GM23338 (cell line): ENCODE measurements around the gene SQSTM1. TPM values are rescaled to one million over a fixed set of nuclear protein-coding genes. Genes with fewer than 3 reads are reported as not detected.

Experiments
- ATAC-seq: fragments of 200-7000 bp; cut with Tn5 transposase; 3 replicates; pipeline ENCODE4 v1.9.1; 2020
- DNase-seq: peaks from one replicate; pipeline ENCODE4 v3.0.0-alpha.2; 2015; ENCODE audit warnings: low spot score
- H2AFZ ChIP-seq: fragments of 200-600 bp; sonication (generic); 2 replicates; pipeline ENCODE4 v1.8.0; 2016; ENCODE audit warnings: antibody characterized with exemption, mild to moderate bottlenecking, moderate library complexity
- H3F3A ChIP-seq: fragments of 200-600 bp; sonication (generic); replicated peaks from 2 replicates; pipeline ENCODE4 v1.8.0; 2017; ENCODE audit warnings: antibody characterized with exemption, mixed run types, low read depth
- H3K27ac ChIP-seq: fragments of 200-600 bp; sonication (generic); 2 replicates; pipeline ENCODE4 v1.6.1; 2016; ENCODE audit warnings: low read depth
- H3K27me3 ChIP-seq: fragments of 200-600 bp; sonication (generic); 2 replicates; pipeline ENCODE4 v1.8.0; 2016; ENCODE audit warnings: mild to moderate bottlenecking, mixed run types, moderate library complexity; ENCODE audit not compliant: insufficient read depth
- H3K36me3 ChIP-seq: fragments of 200-600 bp; sonication (generic); 2 replicates; pipeline ENCODE4 v1.8.0; 2016; ENCODE audit warnings: mild to moderate bottlenecking; ENCODE audit not compliant: insufficient read depth
- H3K4me1 ChIP-seq: fragments of 200-600 bp; sonication (generic); 2 replicates; pipeline ENCODE4 v1.8.0; 2016; ENCODE audit warnings: mild to moderate bottlenecking, moderate library complexity; ENCODE audit not compliant: insufficient read depth
- H3K4me2 ChIP-seq: fragments of 200-600 bp; sonication (generic); 2 replicates; pipeline ENCODE4 v1.7.1; 2017; ENCODE audit warnings: mixed run types
- H3K4me3 ChIP-seq: fragments of 200-600 bp; sonication (generic); 2 replicates; pipeline ENCODE4 v1.6.1; 2016; ENCODE audit warnings: mixed run types
- H3K79me2 ChIP-seq: fragments of 200-600 bp; sonication (generic); replicated peaks from 2 replicates; pipeline ENCODE4 v1.8.0; 2017; ENCODE audit warnings: mild to moderate bottlenecking; ENCODE audit not compliant: insufficient read depth
- H3K9me2 ChIP-seq: fragments of 200-600 bp; sonication (generic); 2 replicates; pipeline ENCODE4 v1.8.0; 2017; ENCODE audit not compliant: insufficient read depth
- H4K20me1 ChIP-seq: fragments of 200-600 bp; sonication (generic); replicated peaks from 2 replicates; pipeline ENCODE4 v1.8.0; 2017; ENCODE audit warnings: mild to moderate bottlenecking; ENCODE audit not compliant: insufficient read depth
- H3K27ac Mint-ChIP-seq: 2 replicates; pipeline ENCODE4 v1.8.0; 2020; ENCODE audit warnings: inconsistent platforms, mild to moderate bottlenecking, moderate library complexity, mixed read lengths
- H3K27me3 Mint-ChIP-seq: 3 replicates; pipeline ENCODE4 v1.8.0; 2022; ENCODE audit warnings: low read depth, mild to moderate bottlenecking, moderate library complexity, mixed read lengths, inconsistent platforms; ENCODE audit not compliant: insufficient read depth, poor library complexity
- H3K36me3 Mint-ChIP-seq: 3 replicates; pipeline ENCODE4 v1.8.0; 2021; ENCODE audit warnings: low read depth, mild to moderate bottlenecking, inconsistent platforms, moderate library complexity, mixed read lengths
- H3K4me1 Mint-ChIP-seq: 3 replicates; pipeline ENCODE4 v1.8.0; 2020; ENCODE audit warnings: mild to moderate bottlenecking, inconsistent platforms, mixed read lengths
- H3K4me3 Mint-ChIP-seq: 3 replicates; pipeline ENCODE4 v1.8.0; 2021; ENCODE audit warnings: moderate library complexity, mild to moderate bottlenecking, inconsistent platforms, mixed read lengths
- H3K9me3 Mint-ChIP-seq: 3 replicates; pipeline ENCODE4 v1.8.0; 2020; ENCODE audit warnings: moderate library complexity, mild to moderate bottlenecking, inconsistent platforms, mixed read lengths
- CREB1 ChIP-seq: fragments of 250-450 bp; sonication (Bioruptor Pico); IDR thresholded peaks from 2 replicates; pipeline ENCODE4 v1.5.0; 2020; ENCODE audit warnings: low read depth, mild to moderate bottlenecking, moderate library complexity
- EZH2 ChIP-seq: fragments of 200-600 bp; sonication (generic); IDR thresholded peaks from one replicate; pipeline ENCODE4 v1.8.0; 2017; ENCODE audit warnings: antibody characterized with exemption, mild to moderate bottlenecking, low read depth; ENCODE audit not compliant: unreplicated experiment
- EZH2phosphoT487 ChIP-seq: fragments of 200-600 bp; sonication (generic); IDR thresholded peaks from one replicate; pipeline ENCODE4 v1.8.1; 2018; ENCODE audit warnings: antibody characterized with exemption; ENCODE audit not compliant: unreplicated experiment
- JUNB ChIP-seq: IDR thresholded peaks from one replicate; pipeline ENCODE4 v1.6.1; 2016; ENCODE audit warnings: antibody characterized with exemption; ENCODE audit not compliant: unreplicated experiment
- NANOG ChIP-seq: IDR thresholded peaks from 2 replicates; pipeline ENCODE4 v1.6.1; 2016; ENCODE audit warnings: antibody characterized with exemption, borderline replicate concordance
- POLR2AphosphoS5 ChIP-seq: IDR thresholded peaks from 2 replicates; pipeline ENCODE4 v1.6.1; 2016; ENCODE audit warnings: antibody characterized with exemption, low read depth
- STAT1 ChIP-seq: IDR thresholded peaks from one replicate; pipeline ENCODE4 v1.6.1; 2016; ENCODE audit warnings: antibody characterized with exemption; ENCODE audit not compliant: unreplicated experiment
- ZNF114 ChIP-seq: fragments of 250-450 bp; sonication (Bioruptor Pico); IDR thresholded peaks from 2 replicates; pipeline ENCODE4 v1.5.0; 2020; ENCODE audit warnings: mild to moderate bottlenecking, moderate library complexity
- ZNF331 ChIP-seq: fragments of 250-450 bp; sonication (Bioruptor Pico); IDR thresholded peaks from 2 replicates; pipeline ENCODE4 v1.5.0; 2020; ENCODE audit warnings: low read depth, mild to moderate bottlenecking, moderate library complexity
- polyA plus RNA-seq: library from polyadenylated mRNA; unstranded; fragments of >200 nt; fragmentation: Nextera tagmentation; extraction: Ambion mirVana; gene quantifications from 2 replicates; pipeline ENCODE4 v1.2.1, GENCODE V29; 2016
- total RNA-seq: library from RNA; depleted of rRNA; stranded (reverse); fragments of >200 nt; shearing (Covaris generic); gene quantifications from 2 replicates; pipeline ENCODE4 v1.2.3, GENCODE V29; 2014
- TF ChIP-seq, protein P1 (sequence below): fragments of 250-450 bp; sonication (Bioruptor Pico); IDR thresholded peaks from 2 replicates; pipeline ENCODE4 v1.5.0; 2020; ENCODE audit warnings: mild to moderate bottlenecking, moderate library complexity
- TF ChIP-seq, protein P2 (sequence below): IDR thresholded peaks from 2 replicates; pipeline ENCODE4 v1.6.1; 2016; ENCODE audit warnings: antibody characterized with exemption
- TF ChIP-seq, protein P3 (sequence below), 2 experiments: fragments of 200-600 bp in 1 of 2; sonication (generic) in 1 of 2; conservative IDR thresholded peaks; 2 replicates each; pipeline versions ENCODE4 v1.5.1 to v1.6.1; 2016 to 2017; ENCODE audit warnings: antibody characterized with exemption in 2 of 2, low read depth in 2 of 2, mild to moderate bottlenecking in 2 of 2, moderate library complexity in 1 of 2
- TF ChIP-seq, protein P4 (sequence below): IDR thresholded peaks from one replicate; pipeline ENCODE4 v1.6.1; 2018; ENCODE audit warnings: antibody characterized with exemption; ENCODE audit not compliant: unreplicated experiment

Gene SQSTM1
- total and polyA plus RNA-seq, 2 experiments from 2014 or later = 58.0 to 92.6 TPM

DNA sequence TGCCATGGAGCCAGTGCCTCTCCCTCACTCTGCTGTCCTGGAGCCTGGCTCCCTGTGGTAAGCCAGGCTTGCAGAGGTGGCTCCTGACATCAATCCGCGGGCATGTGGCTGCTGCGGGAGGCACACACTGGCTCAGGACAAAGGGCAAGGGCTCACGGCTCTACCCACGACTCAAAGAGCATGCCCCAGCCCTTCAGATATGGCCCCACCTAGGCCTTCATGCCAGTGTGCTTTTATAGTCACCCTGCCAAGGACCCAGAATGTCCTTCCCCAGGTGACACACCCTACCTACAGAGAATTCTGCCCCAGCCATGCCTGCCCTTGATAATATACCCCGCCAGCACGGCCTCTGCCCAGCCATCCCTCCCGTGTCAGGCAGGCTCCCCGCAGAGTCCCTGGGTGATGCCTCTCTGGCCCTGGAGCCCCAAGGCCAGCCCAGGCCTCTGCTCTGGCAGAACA lies 15.6 kb upstream of the SQSTM1 start:
- H3K36me3 Mint-ChIP-seq = peaks cover 8% of the 10 kb centered on the region; the same call in 1 of the 3 replicates
- H3K9me3 Mint-ChIP-seq = no peaks in the 10 kb centered on the region
- Histone ChIP-seq H3K79me2 (peaks cover 22% of the 10 kb centered on the region), H3K27ac (no peak overlapping the region), H3K27me3 (no peaks in the 10 kb centered on the region), H4K20me1 (peaks cover 17% of the 10 kb centered on the region), H3K4me1 (peaks cover 8% of the 10 kb centered on the region), H2AFZ (no peak overlapping the region), H3K4me2 (peak overlapping the region; percentile 92), H3K36me3 (no peaks in the 10 kb centered on the region), H3F3A (peaks cover 6% of the 10 kb centered on the region), H3K9me2 (no peaks in the 10 kb centered on the region), H3K4me3 (peak overlapping the region; percentile 77)
- ATAC-seq = no peak
- H3K4me3 Mint-ChIP-seq = peak overlapping the region; percentile 80
- TF ChIP-seq CREB1 (CRISPR knock-in tag) (no peak), NANOG (no peak), JUNB (no peak), ZNF114 (CRISPR knock-in tag) (no peak), POLR2AphosphoS5 (no peak), STAT1 (no peak), ZNF331 (CRISPR knock-in tag) (no peak), EZH2phosphoT487 (no peak), EZH2 (no peak)
- TF ChIP-seq, protein P1, sequence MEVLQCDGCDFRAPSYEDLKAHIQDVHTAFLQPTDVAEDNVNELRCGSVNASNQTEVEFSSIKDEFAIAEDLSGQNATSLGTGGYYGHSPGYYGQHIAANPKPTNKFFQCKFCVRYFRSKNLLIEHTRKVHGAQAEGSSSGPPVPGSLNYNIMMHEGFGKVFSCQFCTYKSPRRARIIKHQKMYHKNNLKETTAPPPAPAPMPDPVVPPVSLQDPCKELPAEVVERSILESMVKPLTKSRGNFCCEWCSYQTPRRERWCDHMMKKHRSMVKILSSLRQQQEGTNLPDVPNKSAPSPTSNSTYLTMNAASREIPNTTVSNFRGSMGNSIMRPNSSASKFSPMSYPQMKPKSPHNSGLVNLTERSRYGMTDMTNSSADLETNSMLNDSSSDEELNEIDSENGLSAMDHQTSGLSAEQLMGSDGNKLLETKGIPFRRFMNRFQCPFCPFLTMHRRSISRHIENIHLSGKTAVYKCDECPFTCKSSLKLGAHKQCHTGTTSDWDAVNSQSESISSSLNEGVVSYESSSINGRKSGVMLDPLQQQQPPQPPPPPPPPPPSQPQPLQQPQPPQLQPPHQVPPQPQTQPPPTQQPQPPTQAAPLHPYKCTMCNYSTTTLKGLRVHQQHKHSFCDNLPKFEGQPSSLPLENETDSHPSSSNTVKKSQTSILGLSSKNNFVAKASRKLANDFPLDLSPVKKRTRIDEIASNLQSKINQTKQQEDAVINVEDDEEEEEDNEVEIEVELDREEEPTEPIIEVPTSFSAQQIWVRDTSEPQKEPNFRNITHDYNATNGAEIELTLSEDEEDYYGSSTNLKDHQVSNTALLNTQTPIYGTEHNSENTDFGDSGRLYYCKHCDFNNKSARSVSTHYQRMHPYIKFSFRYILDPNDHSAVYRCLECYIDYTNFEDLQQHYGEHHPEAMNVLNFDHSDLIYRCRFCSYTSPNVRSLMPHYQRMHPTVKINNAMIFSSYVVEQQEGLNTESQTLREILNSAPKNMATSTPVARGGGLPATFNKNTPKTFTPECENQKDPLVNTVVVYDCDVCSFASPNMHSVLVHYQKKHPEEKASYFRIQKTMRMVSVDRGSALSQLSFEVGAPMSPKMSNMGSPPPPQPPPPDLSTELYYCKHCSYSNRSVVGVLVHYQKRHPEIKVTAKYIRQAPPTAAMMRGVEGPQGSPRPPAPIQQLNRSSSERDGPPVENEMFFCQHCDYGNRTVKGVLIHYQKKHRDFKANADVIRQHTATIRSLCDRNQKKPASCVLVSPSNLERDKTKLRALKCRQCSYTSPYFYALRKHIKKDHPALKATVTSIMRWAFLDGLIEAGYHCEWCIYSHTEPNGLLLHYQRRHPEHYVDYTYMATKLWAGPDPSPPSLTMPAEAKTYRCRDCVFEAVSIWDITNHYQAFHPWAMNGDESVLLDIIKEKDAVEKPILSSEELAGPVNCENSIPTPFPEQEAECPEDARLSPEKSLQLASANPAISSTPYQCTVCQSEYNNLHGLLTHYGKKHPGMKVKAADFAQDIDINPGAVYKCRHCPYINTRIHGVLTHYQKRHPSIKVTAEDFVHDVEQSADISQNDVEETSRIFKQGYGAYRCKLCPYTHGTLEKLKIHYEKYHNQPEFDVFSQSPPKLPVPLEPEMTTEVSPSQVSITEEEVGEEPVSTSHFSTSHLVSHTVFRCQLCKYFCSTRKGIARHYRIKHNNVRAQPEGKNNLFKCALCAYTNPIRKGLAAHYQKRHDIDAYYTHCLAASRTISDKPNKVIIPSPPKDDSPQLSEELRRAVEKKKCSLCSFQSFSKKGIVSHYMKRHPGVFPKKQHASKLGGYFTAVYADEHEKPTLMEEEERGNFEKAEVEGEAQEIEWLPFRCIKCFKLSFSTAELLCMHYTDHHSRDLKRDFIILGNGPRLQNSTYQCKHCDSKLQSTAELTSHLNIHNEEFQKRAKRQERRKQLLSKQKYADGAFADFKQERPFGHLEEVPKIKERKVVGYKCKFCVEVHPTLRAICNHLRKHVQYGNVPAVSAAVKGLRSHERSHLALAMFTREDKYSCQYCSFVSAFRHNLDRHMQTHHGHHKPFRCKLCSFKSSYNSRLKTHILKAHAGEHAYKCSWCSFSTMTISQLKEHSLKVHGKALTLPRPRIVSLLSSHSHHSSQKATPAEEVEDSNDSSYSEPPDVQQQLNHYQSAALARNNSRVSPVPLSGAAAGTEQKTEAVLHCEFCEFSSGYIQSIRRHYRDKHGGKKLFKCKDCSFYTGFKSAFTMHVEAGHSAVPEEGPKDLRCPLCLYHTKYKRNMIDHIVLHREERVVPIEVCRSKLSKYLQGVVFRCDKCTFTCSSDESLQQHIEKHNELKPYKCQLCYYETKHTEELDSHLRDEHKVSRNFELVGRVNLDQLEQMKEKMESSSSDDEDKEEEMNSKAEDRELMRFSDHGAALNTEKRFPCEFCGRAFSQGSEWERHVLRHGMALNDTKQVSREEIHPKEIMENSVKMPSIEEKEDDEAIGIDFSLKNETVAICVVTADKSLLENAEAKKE = no peak
- TF ChIP-seq, protein P2, sequence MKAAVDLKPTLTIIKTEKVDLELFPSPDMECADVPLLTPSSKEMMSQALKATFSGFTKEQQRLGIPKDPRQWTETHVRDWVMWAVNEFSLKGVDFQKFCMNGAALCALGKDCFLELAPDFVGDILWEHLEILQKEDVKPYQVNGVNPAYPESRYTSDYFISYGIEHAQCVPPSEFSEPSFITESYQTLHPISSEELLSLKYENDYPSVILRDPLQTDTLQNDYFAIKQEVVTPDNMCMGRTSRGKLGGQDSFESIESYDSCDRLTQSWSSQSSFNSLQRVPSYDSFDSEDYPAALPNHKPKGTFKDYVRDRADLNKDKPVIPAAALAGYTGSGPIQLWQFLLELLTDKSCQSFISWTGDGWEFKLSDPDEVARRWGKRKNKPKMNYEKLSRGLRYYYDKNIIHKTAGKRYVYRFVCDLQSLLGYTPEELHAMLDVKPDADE = no peak
- TF ChIP-seq, protein P3, sequence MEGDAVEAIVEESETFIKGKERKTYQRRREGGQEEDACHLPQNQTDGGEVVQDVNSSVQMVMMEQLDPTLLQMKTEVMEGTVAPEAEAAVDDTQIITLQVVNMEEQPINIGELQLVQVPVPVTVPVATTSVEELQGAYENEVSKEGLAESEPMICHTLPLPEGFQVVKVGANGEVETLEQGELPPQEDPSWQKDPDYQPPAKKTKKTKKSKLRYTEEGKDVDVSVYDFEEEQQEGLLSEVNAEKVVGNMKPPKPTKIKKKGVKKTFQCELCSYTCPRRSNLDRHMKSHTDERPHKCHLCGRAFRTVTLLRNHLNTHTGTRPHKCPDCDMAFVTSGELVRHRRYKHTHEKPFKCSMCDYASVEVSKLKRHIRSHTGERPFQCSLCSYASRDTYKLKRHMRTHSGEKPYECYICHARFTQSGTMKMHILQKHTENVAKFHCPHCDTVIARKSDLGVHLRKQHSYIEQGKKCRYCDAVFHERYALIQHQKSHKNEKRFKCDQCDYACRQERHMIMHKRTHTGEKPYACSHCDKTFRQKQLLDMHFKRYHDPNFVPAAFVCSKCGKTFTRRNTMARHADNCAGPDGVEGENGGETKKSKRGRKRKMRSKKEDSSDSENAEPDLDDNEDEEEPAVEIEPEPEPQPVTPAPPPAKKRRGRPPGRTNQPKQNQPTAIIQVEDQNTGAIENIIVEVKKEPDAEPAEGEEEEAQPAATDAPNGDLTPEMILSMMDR (conservative IDR thresholded peaks at IDR 0.05; ENCODE audit: low read depth in 2 of 2) = no peak
- TF ChIP-seq, protein P4, sequence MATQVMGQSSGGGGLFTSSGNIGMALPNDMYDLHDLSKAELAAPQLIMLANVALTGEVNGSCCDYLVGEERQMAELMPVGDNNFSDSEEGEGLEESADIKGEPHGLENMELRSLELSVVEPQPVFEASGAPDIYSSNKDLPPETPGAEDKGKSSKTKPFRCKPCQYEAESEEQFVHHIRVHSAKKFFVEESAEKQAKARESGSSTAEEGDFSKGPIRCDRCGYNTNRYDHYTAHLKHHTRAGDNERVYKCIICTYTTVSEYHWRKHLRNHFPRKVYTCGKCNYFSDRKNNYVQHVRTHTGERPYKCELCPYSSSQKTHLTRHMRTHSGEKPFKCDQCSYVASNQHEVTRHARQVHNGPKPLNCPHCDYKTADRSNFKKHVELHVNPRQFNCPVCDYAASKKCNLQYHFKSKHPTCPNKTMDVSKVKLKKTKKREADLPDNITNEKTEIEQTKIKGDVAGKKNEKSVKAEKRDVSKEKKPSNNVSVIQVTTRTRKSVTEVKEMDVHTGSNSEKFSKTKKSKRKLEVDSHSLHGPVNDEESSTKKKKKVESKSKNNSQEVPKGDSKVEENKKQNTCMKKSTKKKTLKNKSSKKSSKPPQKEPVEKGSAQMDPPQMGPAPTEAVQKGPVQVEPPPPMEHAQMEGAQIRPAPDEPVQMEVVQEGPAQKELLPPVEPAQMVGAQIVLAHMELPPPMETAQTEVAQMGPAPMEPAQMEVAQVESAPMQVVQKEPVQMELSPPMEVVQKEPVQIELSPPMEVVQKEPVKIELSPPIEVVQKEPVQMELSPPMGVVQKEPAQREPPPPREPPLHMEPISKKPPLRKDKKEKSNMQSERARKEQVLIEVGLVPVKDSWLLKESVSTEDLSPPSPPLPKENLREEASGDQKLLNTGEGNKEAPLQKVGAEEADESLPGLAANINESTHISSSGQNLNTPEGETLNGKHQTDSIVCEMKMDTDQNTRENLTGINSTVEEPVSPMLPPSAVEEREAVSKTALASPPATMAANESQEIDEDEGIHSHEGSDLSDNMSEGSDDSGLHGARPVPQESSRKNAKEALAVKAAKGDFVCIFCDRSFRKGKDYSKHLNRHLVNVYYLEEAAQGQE = no peak
- peaks cover 30% of the 10 kb centered on the region for H3K27me3 Mint-ChIP-seq
- no peak overlapping the region for H3K27ac Mint-ChIP-seq
- no peak for DNase-seq
- H3K4me1 Mint-ChIP-seq = peaks cover 30% of the 10 kb centered on the region
